A549 (cell line): ENCODE results near the gene BAIAP2L1. TPM values are rescaled to one million over a fixed set of nuclear protein-coding genes. Genes with fewer than 3 reads are reported as not detected.

Experiments used
- ATAC-seq, 2 experiments: fragments of 200-7000 bp in 1 of 2; fragments of >200 bp in 1 of 2; cut with Nextera tagmentation in 1 of 2; cut with Tn5 transposase in 1 of 2; 3 replicates each; pipeline versions ENCODE4 v1.8.0 to v1.9.1; 2018 to 2020; ENCODE audit warnings: mild to moderate bottlenecking in 1 of 2, moderate library complexity in 1 of 2
- CTCF ChIA-PET: fragments of 300-600 bp; sonication (Branson Sonifier 250); formaldehyde crosslinking; extraction: SDS; loops from one replicate; lab custom pipeline; 2021; ENCODE audit warnings: antibody characterized with exemption, inconsistent platforms; lab: Yijun Ruan, JAX
- POLR2A ChIA-PET: fragments of 350-600 bp; formaldehyde crosslinking; extraction: SDS; loops from one replicate; lab custom pipeline; 2021; ENCODE audit warnings: antibody characterized with exemption, inconsistent platforms; lab: Yijun Ruan, JAX
- DNase-seq, 2 experiments: peaks; one replicate each; pipeline versions ENCODE4 v3.0.0 to v3.0.0-alpha.2; 2011 to 2016; ENCODE audit warnings: low read depth in 1 of 2, low spot score in 1 of 2
- FAIRE-seq: peaks from 2 replicates; lab custom pipeline; 2011; peaks lifted over from hg19 to GRCh38; lab: Jason Lieb, UNC
- H3K27ac ChIP-seq, 2 experiments: fragments of >200 bp; sonication (Bioruptor Twin); formaldehyde crosslinking; 3 replicates each; pipeline ENCODE4 v1.5.1; 2016 to 2017
- H3K4me1 ChIP-seq: fragments of >200 bp; sonication (Bioruptor Twin); formaldehyde crosslinking; 3 replicates; pipeline ENCODE4 v1.6.1; 2016
- H3K4me2 ChIP-seq: fragments of >200 bp; sonication (Bioruptor Twin); formaldehyde crosslinking; 3 replicates; pipeline ENCODE4 v1.6.1; 2016
- H3K4me3 ChIP-seq: fragments of >200 bp; sonication (Bioruptor Twin); formaldehyde crosslinking; 3 replicates; pipeline ENCODE4 v1.5.1; 2016
- H3K9me3 ChIP-seq: fragments of >200 bp; sonication (Bioruptor Twin); formaldehyde crosslinking; 3 replicates; pipeline ENCODE4 v1.6.1; 2016
- CBX2 ChIP-seq: fragments of 200-600 bp; sonication (generic); IDR thresholded peaks from 2 replicates; pipeline ENCODE4 v1.6.1; 2016; ENCODE audit warnings: low read depth, mild to moderate bottlenecking, borderline replicate concordance
- CEBPB ChIP-seq, 2 experiments: fragments of >200 bp in 1 of 2; sonication (Bioruptor Twin) in 1 of 2; formaldehyde crosslinking in 1 of 2; IDR thresholded peaks; 2 replicates each; pipeline ENCODE4 v1.6.1; 2012 to 2016
- CHD4 ChIP-seq: fragments of 200-600 bp; sonication (generic); IDR thresholded peaks from 2 replicates; pipeline ENCODE4 v1.6.1; 2016; ENCODE audit warnings: antibody characterized with exemption, mild to moderate bottlenecking, borderline replicate concordance
- EHMT2 ChIP-seq: fragments of 200-600 bp; sonication (generic); IDR thresholded peaks from 2 replicates; pipeline ENCODE4 v1.6.1; 2016; ENCODE audit warnings: antibody characterized with exemption, low read depth, mild to moderate bottlenecking, moderate library complexity
- ESRRA ChIP-seq: fragments of 150-350 bp; IDR thresholded peaks from 2 replicates; pipeline ENCODE4 v1.6.1; 2014; ENCODE audit warnings: mild to moderate bottlenecking, low read length, borderline replicate concordance
- JUN ChIP-seq, 2 experiments: fragments of >200 bp; sonication (Bioruptor Twin); formaldehyde crosslinking; IDR thresholded peaks; 2 replicates in 1 of 2; 3 replicates in 1 of 2; pipeline ENCODE4 v1.6.1; 2016 to 2017
- KDM1A ChIP-seq: fragments of 200-600 bp; sonication (generic); IDR thresholded peaks from 2 replicates; pipeline ENCODE4 v1.6.1; 2016; ENCODE audit warnings: low read depth, mild to moderate bottlenecking
- MAFK ChIP-seq: fragments of 450-650 bp; IDR thresholded peaks from 2 replicates; pipeline ENCODE4 v1.6.1; 2014; ENCODE audit not compliant: partially characterized antibody
- MYC ChIP-seq: IDR thresholded peaks from 2 replicates; pipeline ENCODE4 v1.6.1; 2012; ENCODE audit warnings: mild to moderate bottlenecking, inconsistent platforms, low read length, improper control_type of control experiment, borderline replicate concordance
- NFE2L2 ChIP-seq: fragments of 150-350 bp; conservative IDR thresholded peaks from 2 replicates; pipeline ENCODE4 v1.6.1; 2014; ENCODE audit warnings: low read length
- NPAS2 ChIP-seq: fragments of 250-450 bp; sonication (Bioruptor Pico); IDR thresholded peaks from 2 replicates; pipeline ENCODE4 v1.8.0; 2022; ENCODE audit warnings: mild to moderate bottlenecking, moderate library complexity, borderline replicate concordance
- NR3C1 ChIP-seq: fragments of >200 bp; sonication (Bioruptor Twin); formaldehyde crosslinking; IDR thresholded peaks from 3 replicates; pipeline ENCODE4 v1.6.1; 2017
- PBX3 ChIP-seq: IDR thresholded peaks from 2 replicates; pipeline ENCODE4 v1.6.1; 2012
- POLR2AphosphoS2 ChIP-seq: conservative IDR thresholded peaks from 2 replicates; pipeline ENCODE4 v1.6.1; 2012; ENCODE audit warnings: low read length, improper control_type of control experiment, inconsistent platforms
- RFX5 ChIP-seq: fragments of 450-650 bp; IDR thresholded peaks from 2 replicates; pipeline ENCODE4 v1.7.1; 2014; ENCODE audit warnings: antibody characterized with exemption, mild to moderate bottlenecking, moderate library complexity
- RNF2 ChIP-seq: fragments of 200-600 bp; sonication (generic); IDR thresholded peaks from 2 replicates; pipeline ENCODE4 v1.6.1; 2016; ENCODE audit warnings: low read depth, mild to moderate bottlenecking, antibody characterized with exemption, moderate library complexity, borderline replicate concordance
- TP53 ChIP-seq: fragments of 250-450 bp; sonication (Bioruptor Pico); IDR thresholded peaks from 2 replicates; pipeline ENCODE4 v1.5.0; 2021; ENCODE audit warnings: mild to moderate bottlenecking, moderate library complexity
- ZC3H11A ChIP-seq: fragments of 450-650 bp; IDR thresholded peaks from 2 replicates; pipeline ENCODE4 v1.6.1; 2014; ENCODE audit warnings: antibody characterized with exemption, mild to moderate bottlenecking
- ZSCAN20 ChIP-seq: fragments of 250-450 bp; sonication (Bioruptor Pico); IDR thresholded peaks from 2 replicates; pipeline ENCODE4 v1.8.0; 2022; ENCODE audit warnings: mild to moderate bottlenecking, moderate library complexity
- WGBS: methylation state at CpG from one replicate; pipeline ENCODE4 v1.1.6; 2017; ENCODE audit errors: missing lambda C conversion rate; 5-methylcytosine and 5-hydroxymethylcytosine counted together
- polyA plus RNA-seq, 4 experiments: library from polyadenylated mRNA; depleted of rRNA in 3 of 4; stranded (reverse); fragments of >200 nt; fragmentation: RNase III in 1 of 4; extraction: RNeasy Plus Mini Kit Qiagen cat#74134 plus additional on column Dnase treatment in 1 of 4; gene quantifications; 2 replicates in 3 of 4; 3 replicates in 1 of 4; pipeline ENCODE4 v1.2.3, GENCODE V29; 2011 to 2017
- TF ChIP-seq, protein P1 (sequence below): IDR thresholded peaks from 2 replicates; pipeline ENCODE4 v1.6.1; 2012; ENCODE audit warnings: low read depth, borderline replicate concordance

The BAIAP2L1 gene
- polyA plus RNA-seq, 2 of the 4 experiments (the other 2 are of a cell fraction) = 39.4 to 89.3 TPM

GRCh38 chr7:98406827-98407226 is 5.9 kb upstream of the BAIAP2L1 start (continued):
- no peak for TF ChIP-seq MYC

DNA sequence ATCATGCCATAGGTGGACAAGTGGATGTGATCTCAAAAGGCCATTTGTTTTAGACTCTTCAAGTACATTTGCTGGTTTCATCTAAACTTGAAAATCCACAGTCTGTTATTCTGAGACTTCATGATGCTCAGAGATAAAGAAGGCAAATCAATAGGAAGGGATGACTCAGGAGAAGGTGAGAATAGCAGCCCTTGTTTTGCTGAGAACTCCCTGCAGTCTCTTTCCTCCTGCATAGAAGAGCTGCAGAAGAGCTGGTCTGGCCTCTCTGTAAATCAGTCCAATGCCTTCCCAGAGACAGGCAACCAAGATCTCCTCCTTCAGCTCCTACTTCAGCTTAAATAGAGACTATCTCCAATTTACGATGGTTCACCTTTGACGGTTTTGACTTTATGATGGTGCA is 4.0 kb upstream of the BAIAP2L1 start:
- CTCF ChIA-PET = interaction anchor here (1.0 to 11.7 kb wide), 4 partner anchors 14 to 437 kb away, joined by 3 to 192 read pairs (median 4); no protein-coding TSS in a partner anchor
- no peak for FAIRE-seq
- DNase-seq = no peak
- peak overlapping the region; percentile 19 to 25; a peak in 3 of 6 replicates for H3K27ac ChIP-seq
- no peak for ATAC-seq
- no peak overlapping the region for H3K4me2 ChIP-seq
- 92% methylated on average over 2 of the region's 2 CpGs for WGBS
- POLR2A ChIA-PET = no interaction called here
- peaks cover 19% of the 10 kb centered on the region for H3K4me1 ChIP-seq
- TF ChIP-seq, protein P1, sequence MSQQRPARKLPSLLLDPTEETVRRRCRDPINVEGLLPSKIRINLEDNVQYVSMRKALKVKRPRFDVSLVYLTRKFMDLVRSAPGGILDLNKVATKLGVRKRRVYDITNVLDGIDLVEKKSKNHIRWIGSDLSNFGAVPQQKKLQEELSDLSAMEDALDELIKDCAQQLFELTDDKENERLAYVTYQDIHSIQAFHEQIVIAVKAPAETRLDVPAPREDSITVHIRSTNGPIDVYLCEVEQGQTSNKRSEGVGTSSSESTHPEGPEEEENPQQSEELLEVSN = no peak
- TF ChIP-seq PBX3 = no peak
- no peak for TF ChIP-seq ZSCAN20
- TF ChIP-seq CEBPB (IDR thresholded peaks at IDR 0.05) = no peak
- no peak for TF ChIP-seq RNF2
- no peak overlapping the region for H3K4me3 ChIP-seq
- H3K9me3 ChIP-seq = no peaks in the 10 kb centered on the region

DNA sequence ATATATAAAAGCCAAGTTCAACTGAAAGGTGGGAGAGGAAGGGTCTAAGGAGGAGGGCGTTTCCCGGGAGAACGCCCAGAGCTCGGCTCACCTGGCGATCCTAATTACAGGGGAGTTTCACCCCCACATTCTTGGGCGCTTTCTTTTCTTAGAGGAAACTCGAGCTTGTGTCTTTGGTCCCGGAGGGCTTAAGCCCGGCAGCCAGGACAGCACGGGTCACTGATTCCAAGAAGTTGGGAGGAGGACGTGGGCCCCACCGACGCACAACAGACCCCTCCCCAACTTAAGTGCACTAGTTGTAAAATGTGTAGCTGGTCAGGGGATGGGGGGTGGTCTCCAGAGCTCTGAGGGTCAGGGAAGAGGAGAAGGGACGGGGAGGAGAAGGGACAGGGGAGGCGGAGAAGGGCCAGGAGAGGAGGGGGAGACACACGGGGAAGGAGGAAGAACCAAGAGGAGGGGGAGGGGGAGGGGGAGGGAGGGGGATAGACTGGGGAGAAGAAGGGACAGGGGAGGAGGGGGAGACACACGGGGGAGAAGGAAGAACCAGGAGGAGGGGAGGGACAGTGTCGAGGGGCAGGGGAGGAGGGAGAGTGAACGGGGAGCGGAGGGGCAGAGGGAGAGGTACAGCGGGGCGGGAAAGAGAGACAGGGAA is 874 bp downstream of the BAIAP2L1 start:
- Histone ChIP-seq H3K4me1 (peaks cover 31% of the 10 kb centered on the region), H3K9me3 (no peaks in the 10 kb centered on the region), H3K27ac (peak overlapping the region; percentile 98), H3K4me3 (peak overlapping the region; percentile 89), H3K4me2 (peak overlapping the region; percentile 88)
- WGBS = 3% methylated on average over 15 of the region's 22 CpGs
- TF ChIP-seq NPAS2 (CRISPR knock-in tag) (no peak), KDM1A (0 out of 2 replicates have a peak, but pooled peaks have one; percentile 51)
- ChIA-PET POLR2A (interaction anchor here (0.7 to 1.9 kb wide), 2 partner anchors 42 to 105 kb away, joined by 3 to 7 read pairs; no protein-coding TSS in a partner anchor), CTCF (interaction anchor here (1.0 to 11.7 kb wide), 17 partner anchors 10 to 478 kb away, joined by 3 to 192 read pairs (median 10); partner anchors contain the start of gene TRRAP)
- ATAC-seq = peak; percentile 64 to 67; a peak in 5 of 6 replicates
- DNase-seq = peak in 1 of 2 experiments; percentile 49
- FAIRE-seq = no peak

GRCh38 chr7:98399462-98399861 is 1.4 kb downstream of the BAIAP2L1 start:
- no peak for FAIRE-seq
- H3K4me3 ChIP-seq = peak overlapping the region; percentile 89
- TF ChIP-seq NFE2L2 = no peak
- no peak for TF ChIP-seq PBX3
- TF ChIP-seq NR3C1 = no peak
- no peak for TF ChIP-seq ZC3H11A
- TF ChIP-seq CHD4 = no peak
- TF ChIP-seq CBX2 = no peak
- TF ChIP-seq RFX5 = no peak
- TF ChIP-seq TP53 = no peak
- no peak for TF ChIP-seq MAFK
- no peak for TF ChIP-seq ESRRA
- TF ChIP-seq CEBPB (IDR thresholded peaks at IDR 0.05) = no peak
- no peak for TF ChIP-seq JUN (IDR thresholded peaks at IDR 0.05)
- TF ChIP-seq POLR2AphosphoS2 = no peak
- TF ChIP-seq EHMT2 = no peak
- TF ChIP-seq, all 56 proteins: peak for 0
- ATAC-seq = no peak
- Histone ChIP-seq H3K4me1 (peaks cover 35% of the 10 kb centered on the region), H3K27ac (peak overlapping the region; percentile 98), H3K4me2 (peak overlapping the region; percentile 88), H3K9me3 (no peaks in the 10 kb centered on the region)
- ChIA-PET CTCF (interaction anchor here (1.0 to 4.5 kb wide), 7 partner anchors 10 to 112 kb away, joined by 3 to 45 read pairs (median 10); no protein-coding TSS in a partner anchor), POLR2A (interaction anchor here (0.7 kb wide), 1 partner anchor 42 kb away, joined by 3 read pairs; no protein-coding TSS in a partner anchor)
- WGBS = 2% methylated on average over 7 of the region's 7 CpGs
- no peak for DNase-seq
